ENCODE data around the gene RNF5.

Gene RNF5

GRCh38 chr6:32175711-32176475 is 2.3 kb upstream of the RNF5 start, which contains the start of gene AGPAT1:
AGPAT1 (minus strand) TSS chr6:32176084; CDS start chr6:32171496, 4,588 bp downstream.
- Histone ChIP-seq H3K9me3 (ENCODE audit: insufficient read depth, low read depth, low read length) (no peaks in the 10 kb centered on the region), H4K12ac (ENCODE audit: low read depth, low read length) (peak within 1 kb of the TSS; percentile 97), H3K4ac (ENCODE audit: low read depth, low read length) (peak within 1 kb of the TSS; percentile 92), H3K9ac (ENCODE audit: low read length) (peak within 1 kb of the TSS; percentile 95), H2AFZ (ENCODE audit: insufficient read depth, low read length, poor library complexity) (peak within 1 kb of the TSS; percentile 97), H3K23ac (ENCODE audit: low read length) (no peak within 1 kb of the TSS), H3K14ac (ENCODE audit: low read length) (peak within 1 kb of the TSS; percentile 96), H3K27me3 (ENCODE audit: insufficient read depth, low read length) (no peaks in the 10 kb centered on the region), H3K79me1 (ENCODE audit: low read length) (peaks cover 14% of the 10 kb centered on the region), H3K18ac (ENCODE audit: low read length) (peak within 1 kb of the TSS; percentile 96), H3K4me3 (ENCODE audit: low read depth, low read length) (peak within 1 kb of the TSS; percentile 88), H3K79me2 (ENCODE audit: control insufficient read depth, insufficient read depth, low read length, poor library complexity) (peaks cover 10% of the 10 kb centered on the region), H3K27ac (ENCODE audit: low read depth, low read length) (peak within 1 kb of the TSS; percentile 91), H3K4me1 (ENCODE audit: control insufficient read depth in 1 of 2, insufficient read depth in 2 of 2, low read length in 2 of 2) (peaks cover 13 to 32% of the 10 kb centered on the region in 2 experiments), H2BK120ac (ENCODE audit: insufficient read depth, low read length, poor library complexity) (peak within 1 kb of the TSS; percentile 87), H2BK5ac (ENCODE audit: low read depth, low read length, poor library complexity) (peak within 1 kb of the TSS; percentile 55), H4K91ac (ENCODE audit: low read depth, low read length) (peak within 1 kb of the TSS; percentile 94), H3K4me2 (ENCODE audit: low read length) (peak within 1 kb of the TSS; percentile 79), H4K8ac (ENCODE audit: low read depth, low read length) (peak within 1 kb of the TSS; percentile 93), H2BK12ac (ENCODE audit: low read length) (peak within 1 kb of the TSS; percentile 55), H3K36me3 (ENCODE audit: control insufficient read depth in 1 of 2, insufficient read depth in 2 of 2, low read length in 2 of 2) (peaks cover 9 to 14% of the 10 kb centered on the region in 2 experiments), H2AK5ac (ENCODE audit: low read length) (peak within 1 kb of the TSS; percentile 97)
- no CpG with 5 or more reads among the region's 27 CpGs for WGBS (ENCODE audit: extremely low coverage, insufficient coverage, insufficient read length)
- peak; percentile 95 to 97 for DNase-seq

- H2BK12ac ChIP-seq (ENCODE audit: low read length) = peak overlapping the region; percentile 55
- no peak overlapping the region for H3K4me3 ChIP-seq (ENCODE audit: low read depth, low read length)
- H3K4me2 ChIP-seq (ENCODE audit: low read length) = peak overlapping the region; percentile 79
- no peaks in the 10 kb centered on the region for H3K9me3 ChIP-seq (ENCODE audit: insufficient read depth, low read depth, low read length)
- H2AK5ac ChIP-seq (ENCODE audit: low read length) = peak overlapping the region; percentile 69
- peak overlapping the region; percentile 8 for H2BK120ac ChIP-seq (ENCODE audit: insufficient read depth, low read length, poor library complexity)
- H3K79me2 ChIP-seq (ENCODE audit: control insufficient read depth, insufficient read depth, low read length, poor library complexity) = peaks cover 10% of the 10 kb centered on the region
- no peak overlapping the region for H3K4ac ChIP-seq (ENCODE audit: low read depth, low read length)
- H3K9ac ChIP-seq (ENCODE audit: low read length) = peak overlapping the region; percentile 6
- DNase-seq = peak; percentile 9 to 11
- H3K18ac ChIP-seq (ENCODE audit: low read length) = no peak overlapping the region
- H4K12ac ChIP-seq (ENCODE audit: low read depth, low read length) = peak overlapping the region; percentile 39
- no peaks in the 10 kb centered on the region for H3K27me3 ChIP-seq (ENCODE audit: insufficient read depth, low read length)
- no CpG with 5 or more reads among the region's 5 CpGs for WGBS (ENCODE audit: extremely low coverage, insufficient coverage, insufficient read length)
- H4K91ac ChIP-seq (ENCODE audit: low read depth, low read length) = peak overlapping the region; percentile 86
- peak overlapping the region; percentile 91 for H3K27ac ChIP-seq (ENCODE audit: low read depth, low read length)
- peak overlapping the region; percentile 37 for H2AFZ ChIP-seq (ENCODE audit: insufficient read depth, low read length, poor library complexity)
- H3K36me3 ChIP-seq (ENCODE audit: control insufficient read depth in 1 of 2, insufficient read depth in 2 of 2, low read length in 2 of 2) = peaks cover 10 to 14% of the 10 kb centered on the region in 2 experiments
- H4K8ac ChIP-seq (ENCODE audit: low read depth, low read length) = peak overlapping the region; percentile 91
- no peak overlapping the region for H3K23ac ChIP-seq (ENCODE audit: low read length)
- H3K4me1 ChIP-seq (ENCODE audit: control insufficient read depth in 1 of 2, insufficient read depth in 2 of 2, low read length in 2 of 2) = peaks cover 13 to 32% of the 10 kb centered on the region in 2 experiments
- H3K79me1 ChIP-seq (ENCODE audit: low read length) = peaks cover 14% of the 10 kb centered on the region
- peak overlapping the region; percentile 76 for H3K14ac ChIP-seq (ENCODE audit: low read length)
- peak overlapping the region; percentile 62 for H2BK5ac ChIP-seq (ENCODE audit: low read depth, low read length, poor library complexity)
These were observed 1.6 kb upstream of the RNF5 start for GRCh38 chr6:32176476-32177182.

GRCh38 chr6:32177183-32177787 is 920 bp upstream of the RNF5 start:
- Histone ChIP-seq H2BK12ac (ENCODE audit: low read length) (no peak overlapping the region), H3K79me2 (ENCODE audit: control insufficient read depth, insufficient read depth, low read length, poor library complexity) (peaks cover 10% of the 10 kb centered on the region), H4K91ac (ENCODE audit: low read depth, low read length) (peak overlapping the region; percentile 86), H3K14ac (ENCODE audit: low read length) (peak overlapping the region; percentile 76), H3K18ac (ENCODE audit: low read length) (peak overlapping the region; percentile 55), H3K4me2 (ENCODE audit: low read length) (peak overlapping the region; percentile 79), H4K8ac (ENCODE audit: low read depth, low read length) (peak overlapping the region; percentile 91), H3K9ac (ENCODE audit: low read length) (peak overlapping the region; percentile 75), H3K23ac (ENCODE audit: low read length) (no peak overlapping the region), H3K4ac (ENCODE audit: low read depth, low read length) (peak overlapping the region; percentile 58), H2BK5ac (ENCODE audit: low read depth, low read length, poor library complexity) (peak overlapping the region; percentile 62), H3K4me3 (ENCODE audit: low read depth, low read length) (peak overlapping the region; percentile 45), H3K4me1 (ENCODE audit: control insufficient read depth in 1 of 2, insufficient read depth in 2 of 2, low read length in 2 of 2) (peaks cover 13 to 32% of the 10 kb centered on the region in 2 experiments), H3K27me3 (ENCODE audit: insufficient read depth, low read length) (no peaks in the 10 kb centered on the region), H3K27ac (ENCODE audit: low read depth, low read length) (peak overlapping the region; percentile 91), H2AFZ (ENCODE audit: insufficient read depth, low read length, poor library complexity) (peak overlapping the region; percentile 37), H2AK5ac (ENCODE audit: low read length) (peak overlapping the region; percentile 69), H3K9me3 (ENCODE audit: insufficient read depth, low read depth, low read length) (no peaks in the 10 kb centered on the region), H3K36me3 (ENCODE audit: control insufficient read depth in 1 of 2, insufficient read depth in 2 of 2, low read length in 2 of 2) (peaks cover 14 to 18% of the 10 kb centered on the region in 2 experiments), H2BK120ac (ENCODE audit: insufficient read depth, low read length, poor library complexity) (peak overlapping the region; percentile 53), H3K79me1 (ENCODE audit: low read length) (peaks cover 14% of the 10 kb centered on the region), H4K12ac (ENCODE audit: low read depth, low read length) (peak overlapping the region; percentile 65)
- DNase-seq = no peak
- no CpG with 5 or more reads among the region's 20 CpGs for WGBS (ENCODE audit: extremely low coverage, insufficient coverage, insufficient read length)

Measured in trophoblast cell (in vitro differentiated cells and primary cell).